Measurements from ENCODE around the gene PTPRN2.

PTPRN2 gene

GRCh38 chr7:158289761-158290523 is 297.7 kb downstream of the PTPRN2 start:
- DNase-seq = no peak

GRCh38 chr7:158289231-158289630 is 298.4 kb downstream of the PTPRN2 start:
- no peak for DNase-seq

GRCh38 chr7:158286210-158286609 is 301.4 kb downstream of the PTPRN2 start:
- no peak for DNase-seq

- no peak for DNase-seq
Measured at GRCh38 chr7:158285383-158285770, 302.2 kb downstream of the PTPRN2 start.

GRCh38 chr7:158284617-158285382 is 302.8 kb downstream of the PTPRN2 start:
- DNase-seq = no peak

- DNase-seq = no peak
Measured at GRCh38 chr7:158284121-158284520, 303.5 kb downstream of the PTPRN2 start.

- DNase-seq = no peak
Measured at GRCh38 chr7:158283016-158283974, 304.3 kb downstream of the PTPRN2 start.

- no peak for DNase-seq
Measured at GRCh38 chr7:158282461-158283001, 305.1 kb downstream of the PTPRN2 start.

- no peak for DNase-seq
Measured at GRCh38 chr7:158281441-158281840, 306.2 kb downstream of the PTPRN2 start.

GRCh38 chr7:158280448-158281144 is 307.0 kb downstream of the PTPRN2 start:
- no peak for DNase-seq

- no peak for DNase-seq
Measured at GRCh38 chr7:158279539-158280447, 307.8 kb downstream of the PTPRN2 start.

- no peak for DNase-seq
Measured at GRCh38 chr7:158278745-158279320, 308.8 kb downstream of the PTPRN2 start.

- DNase-seq = no peak
Measured at GRCh38 chr7:158277219-158278141, 310.1 kb downstream of the PTPRN2 start.

GRCh38 chr7:158276414-158277218 is 311.0 kb downstream of the PTPRN2 start:
- no peak for DNase-seq

- no peak for DNase-seq
Measured at GRCh38 chr7:158275711-158276413, 311.8 kb downstream of the PTPRN2 start.

- DNase-seq = no peak
Measured at GRCh38 chr7:158274996-158275395, 312.6 kb downstream of the PTPRN2 start.

- DNase-seq = no peak
Measured at GRCh38 chr7:158274404-158274811, 313.2 kb downstream of the PTPRN2 start.

All from suppressor macrophage (primary cell).